Skin of body (tissue), 2 donors: ENCODE measurements around the gene TTR. TPM values are rescaled to one million over a fixed set of nuclear protein-coding genes. Genes with fewer than 3 reads are reported as not detected.

Experiments
- DNase-seq: peaks from one replicate; lab custom pipeline; 2025; lab: John Stamatoyannopoulos, UW
- total RNA-seq: library from RNA; depleted of rRNA; stranded (reverse); fragments of >200 nt; gene quantifications from one replicate; pipeline ENCODE4 v1.2.3, GENCODE V29; 2014

The TTR gene
- total RNA-seq, result 1.3 TPM

DNA sequence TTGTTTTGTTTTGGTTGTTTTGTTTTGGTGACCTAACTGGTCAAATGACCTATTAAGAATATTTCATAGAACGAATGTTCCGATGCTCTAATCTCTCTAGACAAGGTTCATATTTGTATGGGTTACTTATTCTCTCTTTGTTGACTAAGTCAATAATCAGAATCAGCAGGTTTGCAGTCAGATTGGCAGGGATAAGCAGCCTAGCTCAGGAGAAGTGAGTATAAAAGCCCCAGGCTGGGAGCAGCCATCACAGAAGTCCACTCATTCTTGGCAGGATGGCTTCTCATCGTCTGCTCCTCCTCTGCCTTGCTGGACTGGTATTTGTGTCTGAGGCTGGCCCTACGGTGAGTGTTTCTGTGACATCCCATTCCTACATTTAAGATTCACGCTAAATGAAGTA lies at the start of gene TTR:
Gene TTR, plus strand, starts transcription at position 250 of the 400 bp plus-strand sequence. Its CDS starts 26 bp downstream, at position 276.
- DNase-seq, result no peak

DNA sequence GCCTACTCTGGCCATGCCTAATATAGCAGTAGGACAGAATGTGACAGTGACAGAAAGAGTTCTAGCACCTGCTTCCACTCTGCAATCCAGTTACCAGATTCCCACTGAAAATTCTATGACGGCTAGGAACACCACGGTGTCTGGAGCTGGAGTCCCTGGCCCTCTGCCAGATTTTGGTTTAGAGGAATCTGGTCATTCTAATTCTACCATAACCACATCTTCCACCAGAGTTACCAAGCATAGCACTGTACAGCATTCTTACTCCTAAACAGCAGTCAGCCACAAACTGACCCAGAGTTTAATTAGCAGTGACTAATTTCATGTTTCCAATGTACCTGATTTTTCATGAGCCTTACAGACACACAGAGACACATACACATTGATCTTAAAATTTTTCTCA lies 45.2 kb upstream of the TTR start:
- DNase-seq, result no peak

DNA sequence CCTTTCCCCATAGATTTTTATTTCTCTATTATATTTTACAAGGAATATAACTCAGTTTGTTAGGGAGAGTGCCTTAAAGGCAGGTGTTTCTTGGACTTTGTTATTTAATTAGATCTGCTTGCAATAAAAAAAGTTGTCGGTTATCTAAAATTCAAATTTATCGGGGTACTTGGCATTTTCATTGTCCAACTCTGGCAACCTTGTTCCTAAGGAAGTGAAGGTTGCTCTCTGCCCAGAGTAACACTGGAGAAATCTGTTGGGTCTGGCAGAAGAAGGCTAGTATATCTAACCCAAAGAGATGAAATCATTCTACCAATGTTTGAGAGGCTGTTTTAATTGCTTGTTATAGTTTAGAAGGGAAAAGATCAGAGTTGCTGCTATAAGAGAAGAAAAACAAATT lies 42.8 kb upstream of the TTR start:
- no peak for DNase-seq

DNA sequence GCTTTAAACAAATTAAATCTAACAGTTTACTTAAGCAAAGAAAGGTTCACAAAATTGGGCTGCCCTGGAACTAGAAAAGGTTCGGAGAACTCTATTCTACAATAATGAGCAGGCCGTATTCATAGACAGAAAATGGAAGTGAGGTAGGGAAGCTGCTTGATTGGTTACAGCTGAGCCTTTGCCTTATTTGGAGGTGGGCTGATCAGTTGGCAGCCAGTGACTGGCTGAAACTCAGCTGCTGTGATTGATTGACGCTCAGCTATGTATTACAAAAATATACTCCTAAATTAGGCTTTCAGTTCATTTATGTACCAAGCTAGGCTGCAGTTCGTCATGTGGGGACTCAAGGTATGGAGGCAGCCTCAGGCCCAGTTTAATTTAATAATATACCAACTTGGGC lies 42.3 kb upstream of the TTR start:
- DNase-seq, result no peak

DNA sequence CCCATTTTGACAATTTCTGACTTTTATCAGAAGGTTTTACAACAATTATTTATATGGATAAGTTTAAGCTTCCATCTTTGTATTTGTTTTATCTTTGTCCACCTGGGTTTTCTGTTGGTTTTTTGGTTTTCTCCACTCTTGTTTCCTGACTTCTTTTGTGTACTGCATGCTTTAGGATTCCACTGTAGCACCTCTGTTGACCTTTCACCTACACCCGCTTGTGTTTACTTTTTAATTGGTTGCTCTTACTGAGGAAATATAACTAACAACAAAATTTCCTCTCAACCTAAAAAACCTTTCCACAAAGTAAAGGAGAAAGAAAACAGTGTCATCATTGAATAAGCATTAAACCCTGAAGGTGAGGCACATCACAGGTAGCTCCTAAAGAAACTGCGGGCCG lies 39.8 kb upstream of the TTR start:
- no peak for DNase-seq

DNA sequence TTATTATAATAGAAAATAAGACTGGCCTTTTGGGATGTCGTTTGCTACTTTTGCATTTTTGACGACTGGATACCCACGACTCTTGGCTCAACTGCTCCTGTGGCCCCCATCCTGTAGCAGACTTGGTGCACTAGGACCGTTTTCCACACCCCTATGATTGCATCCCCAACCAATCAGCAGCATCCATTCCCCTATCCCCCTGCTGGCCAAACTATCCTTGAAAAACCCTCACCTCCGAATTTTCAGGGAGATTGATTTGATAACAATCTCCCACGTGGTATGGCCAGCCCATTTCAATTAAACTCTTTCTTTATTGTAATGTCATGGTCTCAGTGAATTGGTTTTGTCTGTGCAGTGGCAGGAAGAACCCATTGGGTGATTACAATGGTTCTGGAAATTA lies 37.9 kb upstream of the TTR start:
- DNase-seq, result no peak

DNA sequence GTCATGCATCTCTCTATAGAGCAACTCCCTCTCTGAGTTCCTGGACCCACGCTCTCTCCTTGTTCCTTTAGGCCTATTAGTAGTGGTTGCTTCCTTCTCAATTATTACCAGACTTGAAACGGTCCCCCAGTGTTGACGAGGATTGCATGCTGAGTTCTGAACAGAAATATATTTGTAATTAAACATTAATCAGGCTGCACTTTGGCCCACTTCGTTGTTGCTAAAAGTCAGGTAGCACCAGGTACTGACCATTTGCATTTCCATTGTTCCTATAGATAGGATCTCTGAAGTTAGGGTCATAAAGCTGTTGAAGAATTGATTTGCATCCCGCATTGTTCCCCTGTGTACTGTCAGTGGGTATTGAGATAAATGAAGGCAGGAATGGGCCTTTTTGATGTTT lies 36.9 kb upstream of the TTR start:
- no peak for DNase-seq

DNA sequence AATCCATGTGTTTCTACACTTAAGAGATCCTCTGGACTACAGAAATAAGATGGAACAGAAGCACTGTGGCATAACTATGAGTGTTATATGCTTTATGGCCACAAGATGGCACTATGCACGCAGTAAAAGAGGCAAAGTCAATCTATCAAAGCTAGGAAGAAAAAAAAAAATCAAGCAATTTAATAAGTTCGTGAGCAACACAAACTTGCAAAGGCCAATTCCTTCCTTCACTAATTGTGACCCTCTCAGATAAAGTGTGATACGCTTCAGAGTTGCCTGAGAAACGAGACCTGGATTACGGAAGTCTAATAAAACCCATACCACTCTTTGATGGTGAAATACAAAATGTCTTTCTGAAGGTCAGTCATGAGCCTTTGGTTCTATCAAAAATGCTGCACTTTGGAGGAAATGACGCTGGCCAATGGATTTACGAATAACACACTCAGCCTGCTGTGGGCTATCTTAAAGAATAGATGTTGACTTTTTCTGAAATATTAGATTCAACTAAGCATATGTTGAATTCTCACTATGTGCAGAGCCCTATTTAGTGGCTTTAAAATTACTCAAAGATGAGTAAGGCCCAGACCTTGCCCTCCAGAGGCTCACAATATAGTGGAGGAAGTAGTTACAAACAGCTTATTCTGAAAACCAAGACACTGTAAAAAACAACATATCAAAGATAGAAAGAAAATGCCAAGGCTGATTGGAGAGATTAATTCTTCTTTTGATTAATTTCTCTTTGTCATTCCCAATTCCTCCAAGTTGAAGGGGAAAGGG lies 35.5 kb upstream of the TTR start:
- DNase-seq, result peak; percentile 64

DNA sequence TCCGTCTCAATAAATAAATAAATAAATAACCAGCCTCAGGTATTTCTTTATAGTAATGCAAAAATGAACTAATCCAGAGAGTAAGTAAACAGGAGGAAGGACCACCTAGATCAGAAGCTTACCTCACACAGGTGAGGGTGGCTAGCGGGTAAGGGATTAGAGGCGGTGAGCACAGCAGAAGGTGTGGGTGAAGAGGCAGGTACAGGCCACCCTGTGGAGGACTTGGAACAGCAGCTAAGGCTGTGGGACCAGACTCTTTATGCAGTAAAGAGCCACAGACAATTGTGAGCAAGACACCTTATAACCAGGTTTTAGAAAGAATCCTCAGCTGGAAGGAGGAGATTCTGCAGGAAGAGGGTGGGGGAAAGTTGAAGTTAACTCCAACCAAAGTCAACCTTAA lies 34.2 kb upstream of the TTR start:
- no peak for DNase-seq

DNA sequence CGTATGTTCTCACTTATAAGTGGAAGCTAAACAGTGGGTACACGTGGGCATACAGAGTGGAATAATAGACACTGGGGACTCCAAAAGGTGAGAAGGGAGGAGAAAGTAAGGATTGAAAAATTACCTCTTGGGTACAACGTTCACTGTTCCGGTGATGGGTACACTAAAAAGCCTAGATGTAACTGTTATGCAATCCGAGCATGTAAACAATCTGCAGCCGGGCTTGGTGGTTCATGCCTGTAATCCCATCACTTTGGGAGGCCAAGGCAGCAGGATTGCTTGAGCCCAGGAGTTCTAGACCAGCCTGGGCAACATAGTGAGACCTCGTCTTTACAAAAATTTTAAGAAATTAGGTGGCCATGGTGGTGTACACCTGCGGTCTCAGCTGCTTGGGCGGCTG lies 33.1 kb upstream of the TTR start:
- no peak for DNase-seq

DNA sequence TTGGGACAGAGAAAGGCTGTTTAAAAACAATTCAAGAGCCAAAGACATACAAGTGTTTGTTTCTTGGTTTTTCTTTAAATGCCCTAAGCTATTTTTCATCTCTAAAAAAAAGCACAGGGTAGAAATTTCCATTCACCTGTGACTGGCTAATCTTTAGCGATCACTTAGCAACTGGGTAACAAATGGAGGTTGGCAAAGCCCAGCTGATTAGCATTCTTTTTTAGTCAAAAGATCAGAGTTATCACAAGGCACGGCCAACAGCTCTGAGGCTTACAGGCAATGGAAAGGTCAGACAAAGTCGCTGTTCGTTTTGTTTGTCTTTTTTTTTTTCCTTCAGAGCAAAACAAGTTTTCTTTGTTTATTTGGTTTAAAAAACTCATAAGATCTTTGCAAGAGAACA lies 29.0 kb upstream of the TTR start:
- DNase-seq, result no peak

DNA sequence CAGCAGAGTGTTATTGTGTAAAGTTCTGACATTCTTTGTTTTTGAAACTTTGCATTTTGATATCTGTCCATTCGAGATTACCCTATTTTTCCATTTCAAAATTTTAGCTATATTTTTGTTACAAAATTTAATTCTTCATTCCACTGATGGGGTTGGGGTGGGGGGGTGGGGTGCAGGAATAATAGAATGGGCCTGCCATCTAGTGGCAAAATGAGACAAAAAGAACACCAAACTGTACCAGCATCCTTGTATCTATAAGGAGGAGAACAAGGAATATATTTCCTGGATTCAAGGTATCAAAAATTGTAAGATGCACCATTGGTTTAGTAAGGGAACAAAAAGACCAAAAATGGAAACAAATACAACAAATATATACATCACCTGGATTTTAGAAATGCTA lies 27.9 kb upstream of the TTR start:
- no peak for DNase-seq

DNA sequence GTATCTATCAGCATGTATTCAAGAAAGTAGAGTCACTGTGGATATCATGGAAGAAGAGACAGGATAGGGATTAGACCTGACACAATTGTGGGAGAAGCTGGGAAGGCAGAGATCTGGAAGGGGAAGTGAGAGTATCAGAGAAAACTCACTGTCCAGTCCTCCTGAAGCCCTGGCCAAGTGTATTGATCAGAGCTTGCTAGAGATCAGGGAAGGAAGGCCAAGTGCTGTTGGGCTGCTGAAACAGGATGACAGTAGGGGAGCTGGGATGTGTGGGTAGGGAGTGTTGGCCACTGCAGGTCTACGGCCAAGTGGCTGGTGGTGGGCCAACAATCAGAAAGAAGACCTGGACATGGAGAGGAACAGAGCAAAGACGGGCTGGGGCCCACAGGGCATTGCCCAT lies 26.3 kb upstream of the TTR start:
- DNase-seq, result no peak

DNA sequence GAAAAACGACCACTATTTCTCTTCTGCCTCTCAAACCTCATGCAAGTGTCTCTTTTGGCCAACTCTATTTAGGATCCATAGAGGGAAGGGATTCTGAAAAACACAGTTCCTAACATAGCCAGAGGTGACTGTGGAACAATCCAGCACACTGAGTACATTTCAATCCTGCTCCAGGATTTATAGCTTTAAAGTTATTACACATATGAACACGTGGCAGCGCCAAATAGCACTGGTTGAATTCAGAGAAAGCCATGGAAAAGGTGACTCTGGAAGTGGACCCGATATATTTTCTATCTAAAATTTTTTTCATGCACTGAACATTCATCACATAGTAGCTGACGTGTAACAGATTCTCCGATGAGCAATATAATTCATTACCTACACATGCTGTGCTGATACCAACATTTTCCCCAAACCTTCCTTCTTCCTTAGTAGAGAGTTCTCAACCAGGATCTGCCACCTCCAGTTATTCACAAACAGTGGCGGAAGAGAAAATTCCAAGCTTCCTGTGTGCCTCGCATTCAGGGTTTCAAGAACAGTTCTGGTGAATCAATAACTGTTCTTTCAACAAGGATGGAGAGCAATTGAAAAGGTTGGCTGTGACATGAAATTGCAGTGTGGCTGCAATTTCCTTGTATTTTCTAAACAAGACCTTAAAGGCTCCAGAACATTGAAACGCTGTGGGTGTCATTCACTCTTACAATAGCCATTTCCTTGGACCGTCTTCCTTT lies 25.7 kb upstream of the TTR start:
- no peak for DNase-seq

DNA sequence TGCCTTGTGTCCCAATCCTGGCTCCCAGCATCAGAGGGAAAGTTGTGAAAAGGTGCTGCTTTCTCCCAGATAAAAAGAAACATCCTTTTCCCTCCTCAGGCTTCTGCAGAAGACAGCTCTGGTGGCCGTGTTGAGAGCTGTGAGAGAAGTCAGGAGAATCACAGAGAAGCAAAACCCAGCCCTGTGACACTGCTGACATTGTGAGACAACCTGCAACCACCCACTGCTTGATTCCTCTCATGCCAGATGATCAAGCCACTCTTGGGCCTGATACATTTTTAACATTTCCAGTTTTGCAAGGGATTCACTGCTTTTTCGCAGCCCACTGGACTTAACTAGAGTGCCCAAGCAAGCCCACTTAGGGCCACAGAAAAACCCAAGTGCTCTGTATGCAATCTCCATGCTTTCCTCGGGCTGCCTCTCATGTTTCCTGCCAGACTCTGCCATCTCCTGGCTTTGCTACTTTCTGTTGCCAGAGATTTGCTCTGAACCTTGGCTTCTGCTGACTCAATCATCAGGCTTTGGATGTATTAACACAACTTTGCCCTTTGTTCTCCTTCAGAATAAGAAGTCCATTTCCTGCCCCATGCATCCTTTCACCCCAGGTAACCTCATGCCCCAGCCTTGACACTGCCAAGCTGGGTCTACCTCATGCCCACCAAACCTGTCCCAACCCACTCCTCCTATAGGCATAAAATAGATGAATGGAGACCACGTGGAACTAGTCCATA lies 24.9 kb upstream of the TTR start:
- no peak for DNase-seq

DNA sequence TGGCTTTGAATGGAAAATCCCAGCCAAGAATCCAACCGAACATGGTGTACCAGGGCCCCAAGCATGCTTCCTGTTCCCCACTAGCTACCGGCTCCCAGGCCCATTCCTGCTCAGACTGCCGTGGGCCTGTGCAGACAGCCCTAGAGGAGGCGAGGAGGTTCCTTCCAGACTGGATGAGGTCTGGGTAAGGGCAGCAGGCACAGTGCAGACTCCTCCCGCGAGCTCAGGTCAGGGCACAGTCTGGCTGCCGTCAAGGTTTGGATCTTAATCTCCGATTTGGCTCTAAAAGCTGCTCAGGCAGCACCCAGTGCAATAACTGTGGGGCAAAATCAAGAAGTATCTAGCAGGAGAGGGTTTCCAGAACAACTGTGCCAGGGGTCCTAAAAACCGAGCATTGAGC lies 19.3 kb upstream of the TTR start:
- DNase-seq, result no peak

DNA sequence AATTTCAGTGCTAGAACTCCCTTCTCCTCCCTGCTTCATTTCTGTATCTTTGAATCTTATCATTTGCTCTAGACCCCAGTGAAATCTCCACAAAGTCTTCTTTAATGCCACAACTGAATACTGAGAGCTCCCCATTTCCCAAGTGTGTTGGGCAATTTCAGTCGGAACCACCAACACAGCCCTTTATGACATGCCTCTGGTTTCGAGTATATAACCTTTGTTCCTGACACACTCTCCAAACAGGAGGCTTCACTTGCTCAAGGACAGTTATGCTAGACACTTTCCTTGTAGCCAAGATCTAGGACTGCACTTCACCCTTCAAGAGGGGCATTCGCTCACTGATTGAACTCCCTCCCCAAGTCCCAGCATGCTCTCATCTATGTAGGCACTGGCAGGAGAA lies 18.6 kb upstream of the TTR start:
- no peak for DNase-seq

DNA sequence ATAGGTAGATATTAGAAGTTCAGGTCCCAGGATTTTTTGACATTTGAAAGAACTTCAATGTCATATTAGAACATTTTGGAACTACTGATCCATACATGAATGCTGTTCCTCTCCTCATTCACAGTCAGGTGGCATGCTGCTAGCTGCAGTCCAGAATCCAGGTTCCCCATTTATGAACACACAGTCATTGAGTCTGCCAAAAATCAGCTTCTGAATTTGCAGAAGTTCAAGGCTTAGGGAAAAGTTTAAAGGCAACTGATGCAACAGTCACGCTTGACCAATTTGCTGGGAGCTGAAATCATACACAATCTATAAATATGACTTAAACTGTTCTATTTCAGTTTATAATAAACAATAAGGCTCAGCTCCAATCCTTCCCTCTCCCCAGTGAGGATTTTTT lies 17.3 kb upstream of the TTR start:
- DNase-seq, result no peak

DNA sequence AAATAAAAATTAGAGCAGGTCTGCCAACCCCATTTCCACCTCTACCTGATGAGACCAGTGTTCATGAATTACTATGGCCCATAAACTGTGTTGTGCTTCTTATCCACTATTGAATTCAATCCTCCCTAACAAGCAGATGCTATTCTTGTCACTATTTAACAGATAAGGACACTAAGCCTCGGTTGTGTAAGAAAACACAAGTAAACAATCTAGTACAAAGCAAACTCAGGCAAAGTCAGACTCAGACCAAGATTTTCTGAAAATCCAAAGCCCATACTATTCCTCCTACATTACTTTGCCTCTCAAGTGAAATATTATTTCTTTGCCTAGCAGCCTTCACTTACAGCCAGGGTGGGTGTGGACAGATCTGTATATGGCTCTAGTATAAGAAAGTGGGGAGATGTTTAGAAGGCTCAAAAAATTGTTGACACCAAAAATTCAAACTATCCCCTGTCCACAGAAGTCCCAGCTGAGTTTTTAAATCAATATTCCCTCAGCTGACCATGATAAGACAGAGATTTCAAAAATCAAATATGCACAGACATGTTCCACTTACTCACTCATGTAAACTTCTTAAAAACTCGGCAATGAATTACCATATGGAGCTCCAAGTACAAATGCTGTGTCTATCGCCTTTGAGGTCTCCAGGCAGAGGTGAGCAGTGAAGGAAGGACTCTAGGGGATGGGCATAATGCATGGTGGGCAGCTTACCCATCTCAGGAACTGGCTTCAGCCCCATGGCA lies 16.0 kb upstream of the TTR start:
- DNase-seq, result no peak

DNA sequence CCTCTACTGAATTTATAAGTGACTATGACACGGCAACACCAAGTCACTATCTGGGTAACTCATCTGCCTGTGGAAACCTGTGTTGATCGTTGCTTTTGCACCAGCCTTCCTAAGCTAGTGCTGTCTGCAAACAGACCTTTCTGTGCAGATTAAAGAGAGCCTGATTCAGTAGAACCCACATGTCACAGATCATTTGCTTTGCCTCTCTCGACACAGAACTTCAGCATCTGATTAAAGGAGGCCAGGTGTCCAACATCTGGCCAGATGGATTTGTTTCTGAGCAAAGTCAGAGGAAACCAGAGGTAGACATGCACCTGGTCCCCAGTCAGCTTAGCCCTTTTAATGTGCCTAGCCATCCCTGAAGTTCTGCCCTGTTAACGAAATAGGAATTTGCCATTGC lies 15.0 kb upstream of the TTR start:
- no peak for DNase-seq

DNA sequence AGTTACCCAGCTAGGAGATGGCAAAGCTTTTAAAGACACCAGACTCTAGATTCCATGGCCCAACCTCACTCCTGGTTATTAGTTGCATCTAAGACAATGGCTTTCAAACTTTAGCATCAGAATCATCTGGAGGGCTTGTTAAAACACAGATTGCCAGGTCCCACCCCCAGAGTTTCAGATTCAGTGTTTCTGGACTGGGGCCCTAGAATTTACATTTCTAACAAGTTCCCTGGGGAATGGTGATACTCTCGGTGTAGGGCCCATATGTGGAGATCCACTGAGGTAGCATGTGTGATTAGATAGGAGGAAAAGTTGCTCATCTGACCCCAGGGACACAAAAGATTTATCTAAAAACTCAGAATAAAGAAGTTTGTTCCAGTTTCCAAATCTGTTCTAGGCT lies 14.5 kb upstream of the TTR start:
- DNase-seq, result no peak

DNA sequence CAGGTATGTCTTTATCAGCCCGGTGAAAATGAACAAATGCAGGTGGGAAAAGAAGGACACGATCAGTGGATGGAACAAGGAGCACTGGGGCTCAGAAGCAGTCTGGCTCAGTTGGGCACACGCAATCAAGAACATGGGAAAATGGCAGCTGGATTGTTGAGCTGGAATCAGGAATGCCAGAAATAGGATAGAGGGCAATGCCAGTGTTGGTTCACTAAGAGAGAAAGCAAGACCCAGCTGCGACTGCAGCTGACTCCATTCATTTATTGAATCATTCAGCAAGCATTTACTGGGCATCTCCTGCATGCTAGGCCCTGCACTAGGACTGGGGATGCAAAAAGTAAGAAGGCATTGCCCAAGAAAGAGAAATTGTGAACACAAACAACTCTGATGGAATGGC lies 13.6 kb upstream of the TTR start:
- DNase-seq, result no peak
